ENCODE measurements around the gene MPST.
A peak's percentile ranks its signal among the peaks of the same experiment; 100 is the strongest.

Gene MPST

DNA sequence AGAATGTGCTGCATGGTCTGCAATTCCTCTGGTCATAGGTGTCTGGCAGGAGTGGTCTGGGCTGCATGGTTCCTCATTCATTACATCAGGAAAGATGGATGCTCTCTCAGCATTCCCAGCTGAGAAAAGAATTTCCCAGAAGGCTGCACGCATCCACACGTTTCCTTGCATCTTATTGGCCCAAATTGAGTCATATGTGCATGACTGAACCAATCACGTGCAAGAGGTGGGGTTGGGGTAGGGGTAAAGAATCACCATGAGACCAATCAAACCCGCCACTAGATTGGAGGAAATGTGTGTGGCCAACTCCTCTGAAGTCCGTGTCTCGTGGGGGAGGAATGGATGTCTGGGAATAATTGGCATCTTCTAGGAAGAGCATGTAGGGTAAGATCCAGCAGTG, 29.1 kb upstream of the MPST start:
- no peak for DNase-seq (ENCODE audit: low read depth)
- TF ChIP-seq, protein P1, sequence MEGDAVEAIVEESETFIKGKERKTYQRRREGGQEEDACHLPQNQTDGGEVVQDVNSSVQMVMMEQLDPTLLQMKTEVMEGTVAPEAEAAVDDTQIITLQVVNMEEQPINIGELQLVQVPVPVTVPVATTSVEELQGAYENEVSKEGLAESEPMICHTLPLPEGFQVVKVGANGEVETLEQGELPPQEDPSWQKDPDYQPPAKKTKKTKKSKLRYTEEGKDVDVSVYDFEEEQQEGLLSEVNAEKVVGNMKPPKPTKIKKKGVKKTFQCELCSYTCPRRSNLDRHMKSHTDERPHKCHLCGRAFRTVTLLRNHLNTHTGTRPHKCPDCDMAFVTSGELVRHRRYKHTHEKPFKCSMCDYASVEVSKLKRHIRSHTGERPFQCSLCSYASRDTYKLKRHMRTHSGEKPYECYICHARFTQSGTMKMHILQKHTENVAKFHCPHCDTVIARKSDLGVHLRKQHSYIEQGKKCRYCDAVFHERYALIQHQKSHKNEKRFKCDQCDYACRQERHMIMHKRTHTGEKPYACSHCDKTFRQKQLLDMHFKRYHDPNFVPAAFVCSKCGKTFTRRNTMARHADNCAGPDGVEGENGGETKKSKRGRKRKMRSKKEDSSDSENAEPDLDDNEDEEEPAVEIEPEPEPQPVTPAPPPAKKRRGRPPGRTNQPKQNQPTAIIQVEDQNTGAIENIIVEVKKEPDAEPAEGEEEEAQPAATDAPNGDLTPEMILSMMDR (IDR thresholded peaks at IDR 0.05; ENCODE audit: low read depth, low read length, missing control alignments): no peak
- no peak overlapping the region for H3K4me3 ChIP-seq (ENCODE audit: low read depth, low read length)

- DNase-seq (ENCODE audit: low read depth): no peak
- no peak overlapping the region for H3K4me3 ChIP-seq (ENCODE audit: low read depth, low read length)
- TF ChIP-seq, protein P1 (IDR thresholded peaks at IDR 0.05; ENCODE audit: low read depth, low read length, missing control alignments): no peak
Observed at GRCh38 chr22:36991206-36991605, 28.3 kb upstream of the MPST start.

DNA sequence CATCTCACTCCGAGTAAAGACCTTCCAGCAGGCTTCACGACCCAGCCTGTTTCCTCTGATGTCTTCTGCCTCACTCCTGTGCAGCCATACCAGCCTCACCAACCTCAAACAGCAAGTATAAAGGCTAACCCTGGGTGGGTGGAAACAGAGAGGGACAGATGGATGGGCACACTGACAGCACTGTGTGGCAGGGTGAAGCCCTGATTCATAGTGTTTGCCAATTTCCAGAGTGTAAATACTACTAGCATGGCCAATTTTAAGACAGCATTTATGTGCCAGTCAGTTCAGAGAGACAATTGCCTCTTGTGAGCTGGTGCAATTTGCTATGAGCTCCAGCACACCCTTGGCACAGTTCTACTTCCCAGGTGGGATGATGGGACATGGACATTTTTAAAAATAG, 21.8 kb upstream of the MPST start:
- DNase-seq (ENCODE audit: low read depth): no peak
- H3K4me3 ChIP-seq (ENCODE audit: low read depth, low read length): no peak overlapping the region
- TF ChIP-seq, protein P1 (IDR thresholded peaks at IDR 0.05; ENCODE audit: low read depth, low read length, missing control alignments): no peak

DNA sequence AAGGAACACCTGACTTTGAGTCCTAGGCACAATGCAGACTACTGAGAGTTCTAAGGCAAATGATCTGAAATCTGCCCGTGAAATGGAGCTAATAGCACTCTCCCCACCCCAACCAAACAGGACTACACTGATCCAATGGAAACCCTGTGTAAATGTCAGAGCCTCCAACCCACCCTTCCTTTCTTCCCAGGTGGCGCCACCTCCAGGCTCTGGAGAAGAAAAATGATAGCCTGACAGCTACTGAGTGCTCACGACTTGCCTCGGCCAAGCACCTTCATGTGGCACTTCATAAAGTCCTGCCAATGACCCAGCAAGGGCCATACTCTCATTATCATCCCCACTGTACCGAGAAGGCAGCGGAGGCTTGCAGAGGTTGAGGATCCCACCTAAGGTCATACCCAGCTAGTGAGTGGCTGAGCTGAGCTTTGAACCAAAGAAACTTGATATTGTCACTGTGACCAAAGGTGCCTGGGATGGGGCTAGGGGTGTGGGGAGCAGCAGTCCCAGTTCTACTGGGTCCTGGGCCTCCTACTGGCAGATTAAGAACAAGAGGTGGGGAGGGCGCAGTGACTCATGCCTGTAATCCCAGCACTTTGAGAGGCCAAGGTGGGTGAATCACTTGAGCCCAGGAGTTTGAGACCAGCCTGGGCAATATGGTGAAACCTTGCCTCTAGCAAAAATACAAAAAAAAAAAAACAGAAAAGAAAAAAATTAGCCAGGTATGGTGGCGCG, 20.8 kb upstream of the MPST start:
- H3K4me3 ChIP-seq (ENCODE audit: low read depth, low read length): no peak overlapping the region
- no peak for DNase-seq (ENCODE audit: low read depth)
- TF ChIP-seq, protein P1 (IDR thresholded peaks at IDR 0.05; ENCODE audit: low read depth, low read length, missing control alignments): peak; percentile 32

DNA sequence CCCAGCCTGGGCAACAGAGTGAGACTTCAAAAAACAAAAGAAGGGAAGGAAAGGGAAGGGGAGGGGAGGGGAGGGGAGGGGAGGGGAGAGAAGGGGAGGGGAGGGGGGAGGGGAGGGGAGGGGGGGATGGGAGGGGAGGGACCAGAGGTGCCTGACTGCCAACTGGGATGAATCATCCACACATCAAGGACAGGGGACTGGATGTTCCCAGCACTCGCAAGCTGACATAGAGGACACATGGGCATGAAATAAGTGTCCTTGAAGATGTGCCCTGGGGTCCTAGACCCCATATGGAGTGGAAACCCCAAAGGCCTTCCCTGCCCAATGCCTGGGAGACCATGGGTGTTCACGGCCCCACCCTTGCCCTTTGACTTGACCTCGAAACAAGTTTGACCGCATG, 20.1 kb upstream of the MPST start:
- DNase-seq (ENCODE audit: low read depth): no peak
- H3K4me3 ChIP-seq (ENCODE audit: low read depth, low read length): no peak overlapping the region
- TF ChIP-seq, protein P1 (IDR thresholded peaks at IDR 0.05; ENCODE audit: low read depth, low read length, missing control alignments): no peak

DNA sequence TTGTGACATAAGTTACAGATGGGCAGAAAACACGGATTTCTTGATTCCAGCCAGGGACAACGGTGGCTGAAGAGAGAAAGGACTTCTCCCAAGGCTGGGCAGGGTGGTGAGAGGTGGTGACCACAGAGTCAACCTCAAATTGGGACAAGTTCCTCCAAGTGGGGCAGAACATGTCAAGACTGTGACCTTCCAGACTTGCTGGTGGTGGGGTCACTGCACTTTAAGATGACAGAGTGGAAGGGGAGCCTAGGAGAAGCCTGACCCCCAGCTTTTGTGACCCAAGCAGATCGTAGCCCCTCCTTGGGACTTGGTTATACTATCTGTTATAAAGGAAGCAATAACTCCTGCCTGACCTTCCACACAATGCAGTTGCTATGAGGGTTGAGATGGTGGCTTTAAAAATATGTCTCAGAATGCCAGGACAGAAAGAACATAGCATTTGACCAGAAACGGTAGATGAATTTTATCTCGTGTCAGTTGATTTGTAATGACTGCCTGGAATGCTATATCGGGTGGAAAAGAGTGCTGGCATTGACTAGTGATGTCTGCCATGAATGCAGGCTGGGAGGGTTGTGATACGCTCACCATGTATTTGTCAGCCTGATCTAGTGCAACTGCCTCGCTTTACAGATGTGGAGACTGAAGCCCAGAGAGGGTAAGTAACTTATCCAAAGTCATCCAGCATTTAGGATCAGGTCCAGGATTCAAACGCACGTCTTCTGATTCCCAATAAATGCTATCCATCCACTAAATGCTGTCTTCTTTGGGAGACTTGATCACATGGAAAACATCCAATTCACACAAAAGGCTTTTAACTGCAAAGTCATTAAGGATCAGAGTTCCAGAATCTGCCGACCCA, 18.6 kb upstream of the MPST start:
- TF ChIP-seq, protein P1 (IDR thresholded peaks at IDR 0.05; ENCODE audit: low read depth, low read length, missing control alignments): no peak
- DNase-seq (ENCODE audit: low read depth): no peak
- H3K4me3 ChIP-seq (ENCODE audit: low read depth, low read length): no peak overlapping the region

Data from GM12864 (cell line).